Heart right ventricle (tissue), 16 donors: ENCODE results near the gene TCEAL7. TPM values are rescaled to one million over a fixed set of nuclear protein-coding genes. Genes with fewer than 3 reads are reported as not detected.

Experiments
- ATAC-seq, 8 donors: fragments of 200-7000 bp; cut with Tn5 transposase; one replicate each; pipeline ENCODE4 v1.9.1; 2020; ENCODE audit warnings: mild to moderate bottlenecking in 8 of 8, moderate library complexity in 8 of 8, moderate number of reproducible peaks in 1 of 8
- DNase-seq, 2 donors: peaks; one replicate each; pipeline ENCODE4 v3.0.0-alpha.2; 2020
- H3K27ac ChIP-seq, 10 donors: fragments of 200-600 bp; sonication (generic) in 2 of 10; one replicate each; pipeline versions ENCODE4 v1.5.0 to v1.8.0; 2020 to 2022; ENCODE audit warnings: mild to moderate bottlenecking in 3 of 10
- H3K27me3 ChIP-seq, 7 donors: fragments of 200-600 bp; one replicate each; pipeline ENCODE4 v1.8.0; 2021 to 2022; ENCODE audit warnings: mild to moderate bottlenecking in 2 of 7
- H3K36me3 ChIP-seq, 9 donors: fragments of 200-600 bp; sonication (generic) in 1 of 9; one replicate each; pipeline versions ENCODE4 v1.5.0 to v1.8.0; 2020 to 2022; ENCODE audit warnings: mild to moderate bottlenecking in 2 of 9
- H3K4me1 ChIP-seq, 9 donors: fragments of 200-600 bp; sonication (generic) in 1 of 9; one replicate each; pipeline versions ENCODE4 v1.5.0 to v1.8.0; 2020 to 2022; ENCODE audit warnings: mild to moderate bottlenecking in 4 of 9
- H3K4me3 ChIP-seq, 10 donors: fragments of 200-600 bp; sonication (generic) in 2 of 10; one replicate each; pipeline versions ENCODE4 v1.5.0 to v1.8.0; 2020 to 2022; ENCODE audit warnings: mild to moderate bottlenecking in 7 of 10, moderate library complexity in 2 of 10
- H3K9me3 ChIP-seq, 11 donors: fragments of 200-600 bp in 10 of 11; sonication (generic) in 2 of 11; one replicate each; pipeline versions ENCODE4 v1.5.0 to v1.8.0; 2013 to 2022; ENCODE audit warnings: mild to moderate bottlenecking in 2 of 11, control low read depth in 1 of 11, moderate library complexity in 1 of 11
- CTCF ChIP-seq, 9 donors: fragments of 200-600 bp; sonication (generic) in 2 of 9; IDR thresholded peaks; one replicate each; pipeline versions ENCODE4 v1.5.0 to v1.8.0; 2021 to 2022; ENCODE audit warnings: antibody characterized with exemption in 9 of 9, mild to moderate bottlenecking in 5 of 9, moderate library complexity in 1 of 9
- WGBS, 2 donors: extraction: QIAGEN DNeasy Blood & Tissue Kit; methylation state at CpG; one replicate each; pipeline ENCODE4 v1.1.7; 2013; ENCODE audit warnings: inconsistent platforms in 1 of 2; 5-methylcytosine and 5-hydroxymethylcytosine counted together
- intact Hi-C, 10 donors: fragments of 100-400 bp; cut with DNase I; formaldehyde crosslinking; loops; one replicate each; pipeline versions ENCODE4 v1.11.1 to v1.14.2; 2022
- polyA plus RNA-seq, 2 donors: library from polyadenylated mRNA; stranded (reverse); fragments of 200-250 nt; gene quantifications; one replicate each; pipeline ENCODE4 v1.2.3, GENCODE V29; 2013
- total RNA-seq, 10 donors: library from RNA; stranded (reverse); fragmentation: NEBNext Ultra II Directional in 3 of 10; extraction: Animal tissue kit (Norgen Biotek cat#: 25700) in 3 of 10; gene quantifications; one replicate each; pipeline versions ENCODE4 v1.2.1 to v1.2.4, GENCODE V29; 2021 to 2023
- donor health status: Arrhythmogenic right ventricular cardiomyopathy.
- donor health status: ischemic (EF 13 %, LVEDD 7.1; RV severe dilation, severe dysfunction).
- donor health status: healthy with polysubstance abuse.
- donor health status: DM: no; HTN: yes; CAD: no.
- donor health status: DM: no; HTN: no; CAD: no.
- donor health status: ischemic (EF 25% LVEDD 6.9; RV normal size, moderate dysfunction).
- donor health status: ischemic (EF 25% LVEDD 5.7; RV mildly dilated, moderate dysfunction).
- donor health status: healthy.
- donor health status: DM: yes; HTN: yes; CAD: no.
- donor health status: Ischemic cardiomyopathy.
- donor health status: ischemic (EF 35%, LVEDD 5.7; RV mildly dilated, moderate dysfunction).
- donor health status: nonischemic (EF 11% LVEDD 7.7; RV severe dilation, severe dysfunction).
- donor health status: DM: yes; HTN: yes; CAD: no.
- donor health status: PGD.
- donor health status: ischemic (EF 29% LVEDD 5.4; RV normal size, mild dysfunction).
- donor health status: nonischemic (EF 23%, LVEDD 6.1; RV moderate dilation, normal function).

TCEAL7 gene
- total and polyA plus RNA-seq, 12 donors, result 2.0 to 5.6 (median 3.6) TPM

- TF ChIP-seq CTCF (IDR thresholded peaks at IDR 0.05), result no peak
- ATAC-seq, result no peak
- Histone ChIP-seq H3K36me3 (peaks cover 0 to 5% (median 0%) of the 10 kb centered on the region in 9 donors), H3K27me3 (peaks cover 0 to 4% (median 0%) of the 10 kb centered on the region in 7 donors), H3K27ac (no peak overlapping the region), H3K4me1 (peaks cover 0 to under 1% (median 0%) of the 10 kb centered on the region in 9 donors), H3K4me3 (no peak overlapping the region), H3K9me3 (no peaks in the 10 kb centered on the region)
- intact Hi-C loops, result no loop called here
- no peak for DNase-seq
- 92 to 97% methylated on average over 2 of the region's 2 CpGs for WGBS, 2 donors
Observed at GRCh38 chrX:103363046-103363445, 33.0 kb downstream of the TCEAL7 start.

DNA sequence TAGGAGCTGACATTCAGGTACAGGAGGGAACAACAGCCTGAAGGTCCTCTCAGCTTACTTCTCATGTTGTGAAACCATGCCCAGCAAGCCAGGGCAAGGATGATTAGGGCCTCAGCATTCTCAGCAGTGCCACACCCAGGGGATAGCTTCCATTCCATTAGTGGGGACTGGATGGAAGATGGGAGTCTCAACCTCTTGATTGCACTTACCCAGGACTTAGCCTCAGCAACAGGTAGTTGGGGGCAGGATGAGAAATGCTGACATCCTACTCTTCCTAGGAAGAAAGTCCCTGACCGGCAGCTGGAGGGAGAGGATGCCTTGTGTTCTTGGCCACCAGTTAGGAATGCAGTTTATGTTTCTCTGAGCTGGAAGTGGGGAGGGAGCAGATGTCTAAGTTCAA is 37.5 kb downstream of the TCEAL7 start:
- Histone ChIP-seq H3K9me3 (no peaks in the 10 kb centered on the region), H3K27me3 (peaks cover 0 to 22% (median 0%) of the 10 kb centered on the region in 7 donors), H3K36me3 (no peaks in the 10 kb centered on the region), H3K27ac (no peak overlapping the region), H3K4me3 (no peak overlapping the region), H3K4me1 (no peaks in the 10 kb centered on the region)
- no peak for ATAC-seq
- no peak for DNase-seq
- 69 to 90% methylated on average over 1 of the region's 1 CpG for WGBS, 2 donors
- no peak for TF ChIP-seq CTCF (IDR thresholded peaks at IDR 0.05)
- intact Hi-C loops, result no loop called here

GRCh38 chrX:103369479-103369878 is 39.4 kb downstream of the TCEAL7 start:
- no peaks in the 10 kb centered on the region for H3K9me3 ChIP-seq
- no peaks in the 10 kb centered on the region for H3K4me1 ChIP-seq
- H3K27me3 ChIP-seq, result peaks cover 0 to 22% (median 0%) of the 10 kb centered on the region in 7 donors
- intact Hi-C loops, result no loop called here
- no peak overlapping the region for H3K27ac ChIP-seq
- no peak for TF ChIP-seq CTCF (IDR thresholded peaks at IDR 0.05)
- no peaks in the 10 kb centered on the region for H3K36me3 ChIP-seq
- DNase-seq (no peak), ATAC-seq (no peak)
- no peak overlapping the region for H3K4me3 ChIP-seq

- no peak for TF ChIP-seq CTCF (IDR thresholded peaks at IDR 0.05)
Observed at GRCh38 chrX:103372886-103373285, 42.8 kb downstream of the TCEAL7 start.

More at GRCh38 chrX:103372886-103373285, 42.8 kb downstream of the TCEAL7 start:
- Histone ChIP-seq H3K36me3 (no peaks in the 10 kb centered on the region), H3K4me1 (peaks cover 0 to 7% (median 0%) of the 10 kb centered on the region in 9 donors), H3K4me3 (no peak overlapping the region), H3K9me3 (no peaks in the 10 kb centered on the region), H3K27me3 (peaks cover 0 to 20% (median 0%) of the 10 kb centered on the region in 7 donors), H3K27ac (no peak overlapping the region)
- DNase-seq (no peak), ATAC-seq (no peak)
- WGBS, 2 donors, result 72 to 77% methylated on average over 2 of the region's 2 CpGs
- intact Hi-C loops, result no loop called here
